Cardiac septum (tissue), 1 donor: Measurements from ENCODE around the gene DNAH8. TPM values are rescaled to one million over a fixed set of nuclear protein-coding genes. Genes with fewer than 3 reads are reported as not detected.

Experiments
- DNase-seq: peaks from one replicate; pipeline ENCODE4 v3.0.0-alpha.2; 2020; ENCODE audit warnings: low spot score
- intact Hi-C: fragments of 100-400 bp; cut with DNase I; formaldehyde crosslinking; loops from one replicate; pipeline ENCODE4 v1.14.0; 2022
- total RNA-seq: library from RNA; stranded (reverse); fragmentation: NEBNext Ultra II Directional; extraction: Animal tissue kit (Norgen Biotek cat#: 25700); gene quantifications from one replicate; pipeline ENCODE4 v1.2.1, GENCODE V29; 2021
- donor health status: DM: no; HTN: no; CAD: no.

Gene DNAH8
- total RNA-seq, 1 donor from 2014 or later = 0.03 TPM

DNA sequence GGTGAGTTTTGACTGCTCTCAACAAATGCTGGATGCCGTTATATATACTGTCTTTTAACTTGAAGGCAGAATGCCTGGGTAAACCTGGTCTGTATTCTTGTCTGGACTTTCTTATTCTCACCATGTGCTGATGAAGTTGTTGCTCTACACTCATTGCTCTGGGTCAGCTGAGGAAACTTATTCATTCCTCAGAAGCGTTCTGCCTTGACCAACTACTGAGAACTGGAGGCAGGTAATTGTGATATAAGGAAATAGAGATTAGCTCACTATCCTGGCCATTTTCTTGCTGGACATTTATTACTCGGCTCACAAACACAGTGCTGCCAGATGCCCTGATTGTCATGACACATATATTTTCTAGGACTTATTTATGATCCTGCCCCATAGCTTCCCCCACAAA, 103.6 kb downstream of the DNAH8 start:
- DNase-seq = no peak
- intact Hi-C loops = no loop called here

GRCh38 chr6:38822963-38823362, 107.9 kb downstream of the DNAH8 start:
- no peak for DNase-seq
- intact Hi-C loops = no loop called here

DNA sequence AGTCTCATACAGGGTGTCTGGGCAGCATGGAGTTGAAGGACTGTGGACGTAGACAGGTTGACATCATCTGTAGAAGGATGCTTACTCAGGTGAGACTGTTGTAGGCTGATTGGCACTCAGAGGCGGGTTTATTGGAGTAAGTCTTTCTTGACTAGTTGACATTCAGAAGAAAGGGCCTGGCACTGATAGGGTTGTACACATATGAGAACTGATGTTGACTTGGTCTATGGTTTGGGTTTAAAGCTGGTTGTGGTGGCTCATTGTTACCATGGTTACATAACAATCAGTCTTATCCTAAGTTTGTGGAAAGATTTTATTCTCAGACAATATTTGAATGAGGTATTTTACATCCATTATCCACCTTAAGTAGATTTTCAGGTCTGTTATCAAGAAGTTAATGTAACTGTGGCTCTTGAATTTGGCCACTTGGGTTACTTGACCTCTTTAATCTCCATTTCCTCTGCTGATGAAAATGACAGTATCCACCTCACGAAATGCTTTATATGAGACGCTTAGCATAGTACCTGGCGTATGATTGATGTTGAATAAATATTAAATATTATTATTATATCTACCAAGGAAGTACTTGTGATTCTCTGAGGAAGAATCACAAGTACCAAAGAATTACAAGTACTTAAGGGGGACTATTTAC, 109.3 kb downstream of the DNAH8 start:
- intact Hi-C loops = no loop called here
- DNase-seq = no peak

- DNase-seq = no peak
- intact Hi-C loops = no loop called here
Measured at GRCh38 chr6:38827024-38827423, 111.9 kb downstream of the DNAH8 start.

- intact Hi-C loops = no loop called here
- no peak for DNase-seq
Measured at GRCh38 chr6:38831865-38832264, 116.8 kb downstream of the DNAH8 start.

- DNase-seq = no peak
- intact Hi-C loops = no loop called here
Measured at GRCh38 chr6:38833320-38833719, 118.2 kb downstream of the DNAH8 start.

DNA sequence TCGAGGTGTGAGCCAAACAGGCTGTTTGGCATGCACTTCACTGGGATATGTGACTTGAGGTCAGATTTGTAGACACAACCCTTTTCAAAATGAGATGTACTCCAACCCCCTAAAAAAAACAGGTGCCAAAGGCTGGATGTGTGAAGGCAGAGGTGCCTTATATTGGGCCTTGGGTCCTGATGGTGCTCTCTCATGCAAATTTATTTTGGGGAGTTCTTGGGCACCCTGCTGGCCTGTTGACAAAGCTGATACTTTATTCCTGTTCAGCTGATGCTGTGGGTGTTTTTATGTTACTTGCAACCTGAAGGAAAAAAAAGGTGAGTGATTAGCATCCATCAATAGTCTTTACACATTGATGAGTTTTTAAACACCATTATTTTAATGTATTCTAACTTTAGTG, 121.5 kb downstream of the DNAH8 start:
- intact Hi-C loops = no loop called here
- no peak for DNase-seq

DNA sequence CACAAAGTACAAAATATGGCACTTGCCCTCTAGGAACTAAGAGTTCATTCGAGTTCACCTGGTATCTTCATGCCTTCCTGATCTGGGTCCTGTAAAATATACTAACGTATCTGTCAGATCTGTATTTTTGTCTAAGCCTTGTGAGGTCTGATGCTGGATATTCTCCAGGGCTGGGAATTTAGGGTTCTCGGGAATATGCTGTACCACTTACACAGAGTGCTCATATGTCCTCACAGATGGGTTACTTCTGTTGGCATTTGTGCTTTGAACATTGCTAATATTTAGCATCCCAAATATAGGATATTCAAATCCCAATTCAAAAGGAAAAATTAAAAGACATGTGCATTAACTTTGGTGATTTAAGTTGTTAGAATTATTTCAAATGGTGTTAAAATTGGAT, 122.0 kb downstream of the DNAH8 start:
- intact Hi-C loops = no loop called here
- DNase-seq = no peak

DNA sequence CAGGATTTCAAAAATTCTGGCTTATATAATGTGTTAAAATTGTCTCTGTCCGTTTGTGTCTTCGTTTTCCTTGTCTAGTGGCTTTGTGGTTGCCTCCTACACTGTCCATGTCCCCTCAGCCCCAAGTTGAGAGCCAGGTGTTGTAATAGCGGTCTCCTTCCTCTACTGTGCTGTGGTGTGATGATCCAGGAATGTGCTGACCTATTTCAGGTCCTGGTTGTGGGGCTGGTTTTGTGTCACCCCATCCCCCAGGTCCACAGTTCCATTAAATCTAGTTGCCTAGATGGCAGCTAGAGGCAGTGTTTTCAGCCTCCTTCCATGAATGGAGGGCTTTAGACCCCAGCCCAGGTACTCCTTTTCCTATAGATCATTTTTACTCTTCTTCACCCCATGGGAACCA, 128.7 kb downstream of the DNAH8 start:
- DNase-seq = no peak
- intact Hi-C loops = no loop called here

GRCh38 chr6:38845931-38846330, 130.8 kb downstream of the DNAH8 start:
- no peak for DNase-seq
- intact Hi-C loops = no loop called here

DNA sequence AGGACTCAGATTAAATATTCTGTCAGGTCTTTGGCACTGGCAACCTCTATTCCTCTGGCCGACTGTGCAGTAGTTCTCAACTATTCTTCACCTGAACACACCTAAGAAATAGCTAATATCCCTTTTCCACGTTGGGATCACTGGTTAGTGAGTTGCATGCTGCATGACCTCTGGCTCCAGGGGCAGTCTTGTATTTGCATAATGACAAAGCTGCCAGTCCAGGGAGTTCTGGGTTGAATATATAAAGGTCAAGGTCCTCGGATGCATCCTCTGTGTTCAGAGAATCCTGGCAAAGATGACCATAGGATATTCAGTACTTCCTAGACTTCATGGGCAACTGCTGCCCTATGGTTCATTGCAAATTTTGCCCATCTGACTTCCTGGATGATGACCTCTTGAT, 131.2 kb downstream of the DNAH8 start:
- DNase-seq = no peak
- intact Hi-C loops = no loop called here

DNA sequence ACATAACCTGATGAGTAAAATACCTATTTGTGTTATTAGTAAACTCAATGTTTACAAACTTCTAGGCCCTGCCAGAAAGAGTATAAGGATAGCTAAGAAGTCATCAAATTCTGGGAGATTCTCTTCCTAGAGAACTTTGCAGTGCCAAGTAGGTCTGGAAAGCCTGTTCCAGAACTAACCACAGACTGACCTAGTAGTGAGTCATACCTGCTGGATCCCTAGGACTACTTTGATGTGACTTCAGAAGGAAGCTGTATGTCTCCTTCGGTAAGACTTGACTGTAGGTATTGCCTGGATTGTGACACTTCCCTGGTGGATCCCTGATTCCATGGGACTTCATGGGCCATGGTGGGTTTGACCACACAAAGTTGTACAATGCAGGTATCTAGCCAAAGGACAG, 131.7 kb downstream of the DNAH8 start:
- intact Hi-C loops = no loop called here

DNA sequence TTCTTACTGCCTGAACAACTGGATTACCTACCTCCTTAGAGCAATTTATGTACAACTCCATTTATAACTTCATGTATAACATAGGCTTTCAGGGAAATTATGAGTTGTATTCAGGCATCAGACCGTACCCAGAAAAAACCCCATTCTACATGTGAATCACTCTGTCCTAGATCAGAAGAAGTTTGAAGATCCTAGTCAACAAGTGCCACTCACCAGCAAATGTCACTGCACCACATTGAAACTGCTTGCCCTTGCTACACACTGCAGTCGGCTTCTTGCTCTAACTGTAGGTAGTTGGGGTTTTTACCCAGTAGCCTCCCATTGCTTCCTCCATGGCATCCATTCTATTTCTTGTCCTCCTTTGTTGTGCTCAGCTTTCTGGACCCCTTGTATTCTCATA, 132.4 kb downstream of the DNAH8 start:
- intact Hi-C loops = no loop called here
- no peak for DNase-seq

More for the DNA sequence above, 131.7 kb downstream of the DNAH8 start:
- no peak for DNase-seq

DNA sequence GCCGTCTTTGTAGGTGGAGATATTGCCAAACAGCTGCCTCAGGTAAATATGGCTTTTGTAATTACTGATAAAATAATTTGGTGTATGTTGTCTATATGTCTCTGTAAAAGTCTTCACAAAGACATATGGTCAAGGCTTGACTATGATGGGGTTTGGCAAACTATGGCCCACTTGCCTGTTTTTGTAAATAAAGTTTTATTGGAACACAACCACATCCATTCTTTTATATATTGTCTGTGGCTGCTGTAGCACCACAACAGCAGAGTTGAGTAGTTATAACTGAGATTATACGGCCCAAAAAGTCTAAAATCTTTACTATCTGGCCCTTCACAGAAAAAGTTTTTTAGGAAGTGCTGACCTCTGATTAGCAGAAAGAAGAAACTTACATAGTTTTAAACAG, 133.6 kb downstream of the DNAH8 start:
- no peak for DNase-seq
- intact Hi-C loops = no loop called here

DNA sequence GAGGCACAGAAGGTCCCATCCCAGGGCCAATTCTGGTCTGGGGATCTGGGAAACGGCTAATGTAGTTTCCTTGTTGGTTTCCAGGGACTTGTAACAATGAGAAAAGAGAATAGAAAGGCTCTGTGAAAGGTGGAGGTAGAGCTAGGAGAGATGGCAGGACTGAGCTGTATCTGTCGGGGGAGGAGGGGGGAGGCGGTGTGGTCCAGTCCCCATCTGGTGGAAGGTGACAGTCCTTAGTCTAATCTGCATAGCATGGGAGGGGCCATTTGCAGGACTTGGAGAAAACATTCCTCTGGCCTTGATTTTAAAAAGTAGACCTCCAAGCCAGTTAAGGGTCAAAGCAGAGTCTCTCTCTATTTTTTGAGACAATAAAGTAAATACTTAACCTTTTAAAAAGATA, 137.1 kb downstream of the DNAH8 start:
- DNase-seq = no peak
- intact Hi-C loops = no loop called here

DNA sequence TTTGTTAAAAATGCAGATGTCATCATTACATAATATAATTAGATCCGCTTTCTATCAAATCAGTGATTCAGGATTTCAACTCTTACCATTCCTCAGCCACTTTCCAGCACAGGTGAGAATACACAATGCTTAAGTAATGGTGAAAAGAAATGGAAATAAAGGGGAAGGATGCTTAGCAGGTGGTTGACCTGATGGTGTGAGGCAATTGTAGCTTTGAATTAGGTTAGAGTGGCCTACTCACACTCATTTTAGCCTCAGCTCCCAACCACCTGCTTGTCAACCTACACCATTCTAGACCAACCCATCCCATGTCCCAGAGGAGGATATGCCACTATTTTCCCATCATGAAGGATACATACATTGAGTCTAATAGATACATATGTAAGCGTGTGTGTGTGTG, 138.1 kb downstream of the DNAH8 start:
- intact Hi-C loops = no loop called here

GRCh38 chr6:38856492-38856891, 141.4 kb downstream of the DNAH8 start:
- intact Hi-C loops = no loop called here
- no peak for DNase-seq

More for the DNA sequence above, 138.1 kb downstream of the DNAH8 start:
- no peak for DNase-seq

DNA sequence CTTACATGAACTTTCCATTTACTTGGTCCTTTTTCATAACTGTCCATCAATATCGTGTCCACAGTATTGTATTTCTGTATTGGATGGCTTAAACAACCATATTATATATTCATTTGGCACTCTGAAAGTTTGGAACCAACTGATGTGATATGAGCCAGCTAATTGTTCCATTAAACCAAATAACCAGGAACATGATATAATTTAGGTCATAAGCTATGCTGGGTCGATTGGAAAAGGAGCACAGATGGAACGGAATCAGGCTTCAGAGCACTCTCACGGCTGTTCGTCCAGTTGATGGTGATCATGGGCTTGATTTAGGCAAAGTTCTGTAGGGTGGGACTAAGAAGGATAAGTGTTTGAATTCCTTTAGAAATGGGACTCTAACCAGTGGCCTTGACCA, 142.7 kb downstream of the DNAH8 start:
- intact Hi-C loops = no loop called here
- DNase-seq = no peak

DNA sequence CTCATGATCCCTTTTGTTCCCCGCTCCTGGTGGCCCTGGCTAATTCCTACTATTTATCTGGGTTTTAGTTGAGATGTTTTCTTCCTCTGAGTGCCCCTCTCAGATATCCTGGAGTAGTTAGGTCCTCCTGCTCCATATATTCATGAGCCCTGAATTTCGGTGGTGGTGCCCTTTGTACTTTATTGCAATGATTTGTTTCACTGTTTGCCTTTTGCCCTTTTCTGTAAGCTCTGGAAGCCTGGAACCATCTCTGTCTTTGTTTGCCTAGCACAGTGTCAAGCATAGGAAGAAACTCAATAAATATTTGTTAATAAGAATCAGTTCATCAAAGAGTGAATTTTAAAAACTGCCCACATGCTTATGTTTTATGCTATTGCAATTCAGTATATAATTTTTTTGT, 144.9 kb downstream of the DNAH8 start:
- DNase-seq = no peak
- intact Hi-C loops = no loop called here

- intact Hi-C loops = no loop called here
- DNase-seq = no peak
Measured at GRCh38 chr6:38861926-38862401, 146.9 kb downstream of the DNAH8 start.

DNA sequence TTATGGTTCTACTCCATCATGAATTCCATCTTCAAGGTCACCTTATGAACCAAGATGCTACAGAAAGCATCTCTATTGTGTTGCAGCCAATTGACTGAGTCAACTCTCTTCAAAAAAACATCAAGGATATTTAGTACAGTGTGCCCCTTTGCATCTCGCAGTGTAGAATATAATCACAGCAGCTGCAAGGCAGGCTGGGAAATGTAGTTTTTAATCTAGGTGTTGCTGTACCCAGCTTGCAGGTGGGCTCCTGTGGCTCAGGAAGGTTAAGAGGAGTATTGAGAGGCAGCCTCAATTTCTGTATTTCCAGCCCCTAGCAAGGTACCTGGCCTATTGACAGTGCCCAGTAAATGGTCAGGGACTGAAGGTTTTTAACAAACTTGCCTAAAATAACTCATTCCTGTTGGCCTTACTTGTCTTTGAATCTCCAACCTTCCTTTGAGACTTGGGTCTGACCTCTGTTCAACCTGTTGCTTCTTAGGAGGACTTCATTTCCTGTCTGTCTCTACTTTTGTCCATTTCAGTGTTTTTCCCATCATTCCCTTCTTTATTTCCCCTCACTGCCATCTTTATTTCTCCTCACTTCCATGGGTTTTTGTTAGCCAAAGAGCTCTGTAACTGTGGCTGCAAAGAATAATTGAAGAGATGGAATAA, 150.5 kb downstream of the DNAH8 start:
- intact Hi-C loops = no loop called here
- no peak for DNase-seq

DNA sequence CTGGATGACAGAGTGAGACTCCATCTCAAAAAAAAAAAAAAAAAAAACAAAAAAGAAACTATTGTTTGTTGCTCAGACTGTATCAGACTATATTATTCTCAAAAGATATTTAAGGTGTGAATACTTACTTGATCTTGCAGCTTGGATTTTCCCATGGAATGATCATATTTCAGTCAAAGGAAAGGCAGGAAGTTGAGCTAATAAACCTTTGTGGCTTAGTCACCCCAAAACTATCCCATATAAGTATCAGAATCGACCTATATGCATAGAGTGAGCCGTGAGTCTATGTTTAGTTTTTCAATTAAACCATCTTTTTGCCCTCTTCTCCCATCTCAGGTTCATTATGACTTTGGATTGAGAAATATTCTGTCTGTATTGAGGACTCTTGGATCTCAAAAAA, 152.6 kb downstream of the DNAH8 start:
- no peak for DNase-seq
- intact Hi-C loops = no loop called here
